Midbrain (tissue), 1 donor: ENCODE measurements around the gene USP2.

ENCODE experiments used
- DNase-seq: peaks from one replicate; lab custom pipeline; 2025; lab: John Stamatoyannopoulos, UW

USP2 gene

GRCh38 chr11:119342362-119343130 lies 38.9 kb downstream of the USP2 start:
- DNase-seq: no peak

GRCh38 chr11:119342023-119342300 lies 39.5 kb downstream of the USP2 start:
- no peak for DNase-seq

- no peak for DNase-seq
Observed at GRCh38 chr11:119341222-119342022, 40.1 kb downstream of the USP2 start.

GRCh38 chr11:119340335-119341221 lies 40.9 kb downstream of the USP2 start, which contains the start of gene C1QTNF5:
Gene C1QTNF5 (minus strand): TSS chr11:119340883. CDS start chr11:119340397, 486 bp downstream.
- peak; percentile 64 for DNase-seq

GRCh38 chr11:119339589-119340334 lies 41.7 kb downstream of the USP2 start:
- peak; percentile 79 for DNase-seq

- DNase-seq: no peak
Observed at GRCh38 chr11:119338965-119339588, 42.4 kb downstream of the USP2 start.

- DNase-seq: peak; percentile 90
Observed at GRCh38 chr11:119338318-119338890, 43.1 kb downstream of the USP2 start.

- no peak for DNase-seq
Observed at GRCh38 chr11:119337581-119338317, 43.7 kb downstream of the USP2 start.

GRCh38 chr11:119336744-119337469 lies 44.6 kb downstream of the USP2 start:
- DNase-seq: no peak

GRCh38 chr11:119335655-119336543 lies 45.6 kb downstream of the USP2 start:
- peak; percentile 39 for DNase-seq

GRCh38 chr11:119335091-119335654 lies 46.3 kb downstream of the USP2 start:
- DNase-seq: no peak

GRCh38 chr11:119334174-119334930 lies 47.1 kb downstream of the USP2 start, which contains the start of gene RNF26:
Gene RNF26 (plus strand): TSS chr11:119334527. CDS start chr11:119335123, 596 bp downstream.
- DNase-seq: peak; percentile 99

- no peak for DNase-seq
Observed at GRCh38 chr11:119332111-119332765, 49.3 kb downstream of the USP2 start.

- DNase-seq: no peak
Observed at GRCh38 chr11:119330237-119330636, 51.3 kb downstream of the USP2 start.

GRCh38 chr11:119329320-119329719 lies 52.2 kb downstream of the USP2 start:
- DNase-seq: no peak

- DNase-seq: no peak
Observed at GRCh38 chr11:119324189-119324588, 57.3 kb downstream of the USP2 start.
